Head of caudate nucleus (tissue), 42 donors: ENCODE results near the gene CCDC51.

Experiments
- DNase-seq, 42 donors: peaks; one replicate each; pipeline versions ENCODE4 v3.0.0 to v3.0.0-alpha.2; 2020 to 2021; ENCODE audit warnings: mixed read lengths in 7 of 42
- intact Hi-C: fragments of 100-400 bp; cut with DNase I; formaldehyde crosslinking; loops from one replicate; pipeline ENCODE4 v1.15.0; 2022

CCDC51 gene

GRCh38 chr3:48401434-48401901 is 38.5 kb downstream of the CCDC51 start:
- DNase-seq, result peak in 11 of 42 donors; percentile 1 to 39 (median 14)
- intact Hi-C loops, result loop anchor here (2.0 kb wide), 1 partner anchor 35 kb away; no protein-coding TSS in a partner anchor

GRCh38 chr3:48400824-48401433 is 39.0 kb downstream of the CCDC51 start:
- intact Hi-C loops, result loop anchor here (2.0 kb wide), 1 partner anchor 36 kb away; no protein-coding TSS in a partner anchor
- peak in 39 of 42 donors; percentile 38 to 85 (median 65) for DNase-seq

GRCh38 chr3:48399387-48400172 is 40.3 kb downstream of the CCDC51 start:
- peak in 13 of 42 donors; percentile 11 to 46 (median 20) for DNase-seq
- intact Hi-C loops, result loop anchor here (2.0 kb wide), 1 partner anchor 37 kb away; no protein-coding TSS in a partner anchor

- intact Hi-C loops, result no loop called here
- DNase-seq, result peak in 6 of 42 donors; percentile 0 to 39 (median 14)
Measured at GRCh38 chr3:48398701-48399386, 41.1 kb downstream of the CCDC51 start.

- intact Hi-C loops, result no loop called here
- peak in 5 of 42 donors; percentile 9 to 31 (median 12) for DNase-seq
Measured at GRCh38 chr3:48397767-48398681, 41.9 kb downstream of the CCDC51 start.

GRCh38 chr3:48395714-48396113 is 44.2 kb downstream of the CCDC51 start:
- intact Hi-C loops, result no loop called here
- no peak for DNase-seq

GRCh38 chr3:48394391-48394790 is 45.5 kb downstream of the CCDC51 start:
- DNase-seq, result no peak
- intact Hi-C loops, result no loop called here

- intact Hi-C loops, result no loop called here
- DNase-seq, result no peak
Measured at GRCh38 chr3:48388966-48389365, 51.0 kb downstream of the CCDC51 start.

GRCh38 chr3:48387634-48388033 is 52.3 kb downstream of the CCDC51 start:
- no peak for DNase-seq
- intact Hi-C loops, result no loop called here
